ENCODE data around the gene YTHDC2.

Gene YTHDC2

DNA sequence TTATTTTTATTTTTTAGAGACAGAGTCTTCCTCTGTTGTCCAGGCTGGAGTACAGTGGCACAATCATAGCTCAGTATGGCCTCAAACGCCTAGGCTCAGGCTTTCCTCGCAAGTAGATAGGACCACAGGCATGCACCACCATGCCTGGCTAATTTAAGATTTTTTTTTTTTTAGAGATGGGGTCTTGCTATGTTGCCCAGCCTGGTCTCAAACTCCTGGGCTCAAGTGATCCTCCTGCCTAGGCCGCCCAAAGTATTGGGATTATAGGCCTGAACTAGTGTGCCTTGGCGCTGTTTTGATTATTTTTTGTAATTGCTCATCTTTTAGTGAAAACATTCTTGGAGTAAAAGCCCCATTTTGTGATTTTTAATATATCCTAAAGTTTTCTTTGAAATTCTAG is 5.4 kb downstream of the YTHDC2 start:
- Histone ChIP-seq H3K4me1 (ENCODE audit: control extremely low read depth in 1 of 4, control insufficient read depth in 4 of 4, insufficient read depth in 4 of 4, low read length in 3 of 4) (peaks cover 3 to 11% (median 7%) of the 10 kb centered on the region in 4 experiments), H3K27me3 (replicated peaks in 2 of 5; ENCODE audit: control insufficient read depth in 4 of 5, insufficient read depth in 5 of 5, low read length in 4 of 5) (no peaks in the 10 kb centered on the region), H3K36me3 (ENCODE audit: control insufficient read depth in 4 of 4, insufficient read depth in 4 of 4, low read length in 3 of 4) (peaks cover 2 to 17% (median 10%) of the 10 kb centered on the region in 4 experiments), H3K27ac (ENCODE audit: insufficient read depth in 1 of 2, low read depth in 1 of 2, low read length in 2 of 2, poor library complexity in 1 of 2, severe bottlenecking in 2 of 2) (no peak overlapping the region), H3K4me3 (ENCODE audit: control insufficient read depth in 1 of 7, extremely low read depth in 1 of 7, insufficient read depth in 4 of 7, low read depth in 2 of 7, low read length in 6 of 7) (no peak overlapping the region), H3K9me3 (ENCODE audit: control extremely low read depth in 1 of 5, control insufficient read depth in 4 of 5, insufficient read depth in 2 of 5, low read depth in 1 of 5, low read length in 4 of 5) (no peaks in the 10 kb centered on the region)
- WGBS (ENCODE audit: insufficient coverage) = no CpG with 5 or more reads among the region's 4 CpGs
- DNase-seq = no peak
- ChIA-PET POLR2A (no interaction called here), CTCF (interaction anchor here (0.7 kb wide), 1 partner anchor 167 kb away, joined by 3 read pairs; no protein-coding TSS in a partner anchor)

DNA sequence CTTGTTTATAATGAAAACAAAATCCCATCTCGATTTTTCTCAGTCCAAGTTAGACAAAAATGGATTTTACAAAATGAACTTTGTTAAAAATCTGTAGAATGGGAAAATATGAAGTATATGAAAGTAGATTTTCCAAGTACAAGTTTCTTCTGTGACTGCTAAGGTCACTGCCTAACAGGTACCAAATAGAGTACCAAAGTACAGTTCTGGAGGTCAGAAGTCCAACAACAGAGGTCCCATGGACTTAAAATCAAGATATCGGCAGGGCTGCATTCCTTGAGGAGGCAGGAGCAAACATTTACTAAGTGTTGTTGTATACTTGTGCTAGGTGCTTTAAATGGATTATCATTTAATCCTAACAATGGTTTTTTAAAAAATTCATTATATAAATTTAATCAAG is 5.9 kb downstream of the YTHDC2 start:
- Histone ChIP-seq H3K9me3 (ENCODE audit: control extremely low read depth in 1 of 5, control insufficient read depth in 4 of 5, insufficient read depth in 2 of 5, low read depth in 1 of 5, low read length in 4 of 5) (no peaks in the 10 kb centered on the region), H3K36me3 (ENCODE audit: control insufficient read depth in 4 of 4, insufficient read depth in 4 of 4, low read length in 3 of 4) (peaks cover 2 to 17% (median 10%) of the 10 kb centered on the region in 4 experiments), H3K27me3 (replicated peaks in 2 of 5; ENCODE audit: control insufficient read depth in 4 of 5, insufficient read depth in 5 of 5, low read length in 4 of 5) (no peaks in the 10 kb centered on the region), H3K4me3 (ENCODE audit: control insufficient read depth in 1 of 7, extremely low read depth in 1 of 7, insufficient read depth in 4 of 7, low read depth in 2 of 7, low read length in 6 of 7) (no peak overlapping the region), H3K4me1 (ENCODE audit: control extremely low read depth in 1 of 4, control insufficient read depth in 4 of 4, insufficient read depth in 4 of 4, low read length in 3 of 4) (peaks cover 5 to 14% (median 8%) of the 10 kb centered on the region in 4 experiments), H3K27ac (ENCODE audit: insufficient read depth in 1 of 2, low read depth in 1 of 2, low read length in 2 of 2, poor library complexity in 1 of 2, severe bottlenecking in 2 of 2) (no peak overlapping the region)
- WGBS (ENCODE audit: insufficient coverage) = no CpG with 5 or more reads among the region's 2 CpGs
- CTCF ChIA-PET = no interaction called here
- POLR2A ChIA-PET = no interaction called here
- no peak for DNase-seq

- Histone ChIP-seq H3K27ac (ENCODE audit: insufficient read depth in 1 of 2, low read depth in 1 of 2, low read length in 2 of 2, poor library complexity in 1 of 2, severe bottlenecking in 2 of 2) (no peak overlapping the region), H3K4me3 (ENCODE audit: control insufficient read depth in 1 of 7, extremely low read depth in 1 of 7, insufficient read depth in 4 of 7, low read depth in 2 of 7, low read length in 6 of 7) (no peak overlapping the region), H3K9me3 (ENCODE audit: control extremely low read depth in 1 of 5, control insufficient read depth in 4 of 5, insufficient read depth in 2 of 5, low read depth in 1 of 5, low read length in 4 of 5) (no peaks in the 10 kb centered on the region), H3K27me3 (replicated peaks in 2 of 5; ENCODE audit: control insufficient read depth in 4 of 5, insufficient read depth in 5 of 5, low read length in 4 of 5) (no peaks in the 10 kb centered on the region), H3K36me3 (ENCODE audit: control insufficient read depth in 4 of 4, insufficient read depth in 4 of 4, low read length in 3 of 4) (peaks cover 2 to 17% (median 10%) of the 10 kb centered on the region in 4 experiments), H3K4me1 (ENCODE audit: control extremely low read depth in 1 of 4, control insufficient read depth in 4 of 4, insufficient read depth in 4 of 4, low read length in 3 of 4) (peaks cover 10 to 20% (median 12%) of the 10 kb centered on the region in 4 experiments)
- DNase-seq = no peak
- ChIA-PET POLR2A (no interaction called here), CTCF (interaction anchor here (1.1 kb wide), 1 partner anchor 10 kb away, joined by 3 read pairs; no protein-coding TSS in a partner anchor)
These were observed 6.9 kb downstream of the YTHDC2 start for GRCh38 chr5:113520429-113520828.

DNA sequence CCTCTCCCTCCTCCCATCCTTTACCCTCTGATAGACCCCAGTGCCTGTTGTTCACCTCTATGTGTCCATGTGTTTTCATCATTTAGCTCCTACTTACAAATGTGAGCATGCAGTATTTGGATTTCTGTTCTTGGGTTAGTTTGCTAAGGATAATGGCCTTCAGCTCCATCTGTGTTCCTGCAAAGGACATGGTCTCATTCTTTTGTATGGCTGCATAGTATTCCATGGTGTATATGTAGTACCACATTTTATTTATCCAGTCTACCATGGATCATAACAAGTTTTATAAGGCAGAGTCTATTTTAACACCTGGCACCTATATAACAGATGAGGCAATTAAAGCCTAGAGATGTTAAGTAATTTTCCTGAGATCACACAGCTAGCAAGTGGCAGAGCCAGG is 7.4 kb downstream of the YTHDC2 start:
- Histone ChIP-seq H3K4me3 (ENCODE audit: control insufficient read depth in 1 of 7, extremely low read depth in 1 of 7, insufficient read depth in 4 of 7, low read depth in 2 of 7, low read length in 6 of 7) (no peak overlapping the region), H3K27ac (ENCODE audit: insufficient read depth in 1 of 2, low read depth in 1 of 2, low read length in 2 of 2, poor library complexity in 1 of 2, severe bottlenecking in 2 of 2) (no peak overlapping the region), H3K9me3 (ENCODE audit: control extremely low read depth in 1 of 5, control insufficient read depth in 4 of 5, insufficient read depth in 2 of 5, low read depth in 1 of 5, low read length in 4 of 5) (no peaks in the 10 kb centered on the region), H3K4me1 (ENCODE audit: control extremely low read depth in 1 of 4, control insufficient read depth in 4 of 4, insufficient read depth in 4 of 4, low read length in 3 of 4) (peaks cover 11 to 22% (median 15%) of the 10 kb centered on the region in 4 experiments), H3K27me3 (replicated peaks in 2 of 5; ENCODE audit: control insufficient read depth in 4 of 5, insufficient read depth in 5 of 5, low read length in 4 of 5) (no peaks in the 10 kb centered on the region), H3K36me3 (ENCODE audit: control insufficient read depth in 4 of 4, insufficient read depth in 4 of 4, low read length in 3 of 4) (peaks cover 2 to 15% (median 8%) of the 10 kb centered on the region in 4 experiments)
- DNase-seq = no peak
- POLR2A ChIA-PET = no interaction called here
- CTCF ChIA-PET = interaction anchor here (1.1 kb wide), 1 partner anchor 10 kb away, joined by 3 read pairs; no protein-coding TSS in a partner anchor

- peaks cover 0 to 11% (median 5%) of the 10 kb centered on the region in 4 experiments for H3K36me3 ChIP-seq (ENCODE audit: control insufficient read depth in 4 of 4, insufficient read depth in 4 of 4, low read length in 3 of 4)
- H3K4me1 ChIP-seq (ENCODE audit: control extremely low read depth in 1 of 4, control insufficient read depth in 4 of 4, insufficient read depth in 4 of 4, low read length in 3 of 4) = peaks cover 11 to 22% (median 15%) of the 10 kb centered on the region in 4 experiments
- no peaks in the 10 kb centered on the region for H3K9me3 ChIP-seq (ENCODE audit: control extremely low read depth in 1 of 5, control insufficient read depth in 4 of 5, insufficient read depth in 2 of 5, low read depth in 1 of 5, low read length in 4 of 5)
- no peaks in the 10 kb centered on the region for H3K27me3 ChIP-seq (replicated peaks in 2 of 5; ENCODE audit: control insufficient read depth in 4 of 5, insufficient read depth in 5 of 5, low read length in 4 of 5)
- WGBS (ENCODE audit: insufficient coverage) = 80% methylated on average over 1 of the region's 2 CpGs
- DNase-seq = no peak
- CTCF ChIA-PET = interaction anchor here (0.6 kb wide), 1 partner anchor 1362 kb away, joined by 3 read pairs; no protein-coding TSS in a partner anchor
- POLR2A ChIA-PET = no interaction called here
- H3K27ac ChIP-seq (ENCODE audit: insufficient read depth in 1 of 2, low read depth in 1 of 2, low read length in 2 of 2, poor library complexity in 1 of 2, severe bottlenecking in 2 of 2) = no peak overlapping the region
- no peak overlapping the region for H3K4me3 ChIP-seq (ENCODE audit: control insufficient read depth in 1 of 7, extremely low read depth in 1 of 7, insufficient read depth in 4 of 7, low read depth in 2 of 7, low read length in 6 of 7)
These were observed 9.7 kb downstream of the YTHDC2 start for GRCh38 chr5:113523168-113523567.

GRCh38 chr5:113524927-113525326 is 11.4 kb downstream of the YTHDC2 start:
- Histone ChIP-seq H3K4me3 (ENCODE audit: control insufficient read depth in 1 of 7, extremely low read depth in 1 of 7, insufficient read depth in 4 of 7, low read depth in 2 of 7, low read length in 6 of 7) (peak overlapping the region in 2 of 7 experiments; percentile 17 to 51), H3K27me3 (replicated peaks in 2 of 5; ENCODE audit: control insufficient read depth in 4 of 5, insufficient read depth in 5 of 5, low read length in 4 of 5) (no peaks in the 10 kb centered on the region), H3K36me3 (ENCODE audit: control insufficient read depth in 4 of 4, insufficient read depth in 4 of 4, low read length in 3 of 4) (peaks cover 0 to 7% (median 4%) of the 10 kb centered on the region in 4 experiments), H3K4me1 (ENCODE audit: control extremely low read depth in 1 of 4, control insufficient read depth in 4 of 4, insufficient read depth in 4 of 4, low read length in 3 of 4) (peaks cover 11 to 22% (median 15%) of the 10 kb centered on the region in 4 experiments), H3K9me3 (ENCODE audit: control extremely low read depth in 1 of 5, control insufficient read depth in 4 of 5, insufficient read depth in 2 of 5, low read depth in 1 of 5, low read length in 4 of 5) (no peaks in the 10 kb centered on the region), H3K27ac (ENCODE audit: insufficient read depth in 1 of 2, low read depth in 1 of 2, low read length in 2 of 2, poor library complexity in 1 of 2, severe bottlenecking in 2 of 2) (no peak overlapping the region)
- WGBS (ENCODE audit: insufficient coverage) = no CpG with 5 or more reads among the region's 2 CpGs
- ChIA-PET CTCF (interaction anchor here (1.0 to 1.4 kb wide), 3 partner anchors 9 to 203 kb away, joined by 3 to 4 read pairs (median 4); no protein-coding TSS in a partner anchor), POLR2A (interaction anchor here (0.7 kb wide), 1 partner anchor 9 kb away, joined by 5 read pairs; no protein-coding TSS in a partner anchor)
- DNase-seq = peak; percentile 49 to 89 (median 80)

DNA sequence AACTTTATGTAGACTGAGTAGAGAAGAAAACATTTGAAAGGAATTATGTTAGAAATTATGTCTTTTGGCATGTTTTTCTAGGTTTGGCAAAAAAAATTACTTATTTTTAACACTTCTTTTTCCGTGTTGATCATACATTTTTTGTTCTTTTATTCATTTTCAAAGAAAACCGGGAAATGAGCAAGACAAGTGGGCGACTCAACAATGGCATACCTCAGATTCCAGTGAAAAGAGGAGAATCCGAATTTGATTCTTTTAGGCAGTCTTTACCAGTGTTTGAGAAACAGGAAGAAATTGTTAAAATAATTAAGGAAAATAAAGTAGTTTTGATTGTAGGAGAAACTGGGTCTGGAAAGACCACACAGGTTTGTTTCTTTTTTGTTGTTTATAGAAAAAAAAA is 12.9 kb downstream of the YTHDC2 start:
- H3K4me3 ChIP-seq (ENCODE audit: control insufficient read depth in 1 of 7, extremely low read depth in 1 of 7, insufficient read depth in 4 of 7, low read depth in 2 of 7, low read length in 6 of 7) = no peak overlapping the region

More for the DNA sequence above, 12.9 kb downstream of the YTHDC2 start:
- WGBS (ENCODE audit: insufficient coverage) = 97% methylated on average over 3 of the region's 4 CpGs
- Histone ChIP-seq H3K36me3 (ENCODE audit: control insufficient read depth in 4 of 4, insufficient read depth in 4 of 4, low read length in 3 of 4) (peaks cover 3 to 8% (median 5%) of the 10 kb centered on the region in 4 experiments), H3K4me1 (ENCODE audit: control extremely low read depth in 1 of 4, control insufficient read depth in 4 of 4, insufficient read depth in 4 of 4, low read length in 3 of 4) (peaks cover 11 to 22% (median 15%) of the 10 kb centered on the region in 4 experiments), H3K9me3 (ENCODE audit: control extremely low read depth in 1 of 5, control insufficient read depth in 4 of 5, insufficient read depth in 2 of 5, low read depth in 1 of 5, low read length in 4 of 5) (peaks cover 0 to 8% (median 5%) of the 10 kb centered on the region in 5 experiments), H3K27me3 (replicated peaks in 2 of 5; ENCODE audit: control insufficient read depth in 4 of 5, insufficient read depth in 5 of 5, low read length in 4 of 5) (no peaks in the 10 kb centered on the region), H3K27ac (ENCODE audit: insufficient read depth in 1 of 2, low read depth in 1 of 2, low read length in 2 of 2, poor library complexity in 1 of 2, severe bottlenecking in 2 of 2) (no peak overlapping the region)
- POLR2A ChIA-PET = no interaction called here
- CTCF ChIA-PET = no interaction called here
- DNase-seq = no peak

Measured in common myeloid progenitor, CD34-positive (primary cell).